Cardiac muscle cell (in vitro differentiated cells and primary cell): ENCODE results near the gene MMP24OS. TPM values are rescaled to one million over a fixed set of nuclear protein-coding genes. Genes with fewer than 3 reads are reported as not detected.

Source experiments
- DNase-seq, 2 donors: peaks; one replicate each; pipeline versions ENCODE4 v3.0.0 to v3.0.0-alpha.2; 2010 to 2017; ENCODE audit warnings: low read depth in 1 of 2, low spot score in 1 of 2
- H3K27ac ChIP-seq: fragments of 200-600 bp; sonication (generic); 2 replicates; pipeline ENCODE4 v1.5.1; 2016
- H3K27me3 ChIP-seq: fragments of 200-600 bp; sonication (generic); 2 replicates; pipeline ENCODE4 v1.6.0; 2016; ENCODE audit warnings: control low read depth
- H3K36me3 ChIP-seq: fragments of 200-600 bp; sonication (generic); 2 replicates; pipeline ENCODE4 v1.5.1; 2016; ENCODE audit warnings: control low read depth
- H3K4me1 ChIP-seq: fragments of 200-600 bp; sonication (generic); 2 replicates; pipeline ENCODE4 v1.8.1; 2017; ENCODE audit warnings: low read depth, mild to moderate bottlenecking, mixed run types
- H3K4me3 ChIP-seq: fragments of 200-600 bp; sonication (generic); 2 replicates; pipeline ENCODE4 v1.5.1; 2016; ENCODE audit warnings: mild to moderate bottlenecking
- H3K9me3 ChIP-seq: fragments of 200-600 bp; sonication (generic); 2 replicates; pipeline ENCODE4 v1.5.1; 2017; ENCODE audit warnings: low read depth, mild to moderate bottlenecking, control low read depth
- polyA plus RNA-seq: library from polyadenylated mRNA; unstranded; fragments of >200 nt; fragmentation: Nextera tagmentation; extraction: Ambion mirVana; gene quantifications from 2 replicates; pipeline ENCODE4 v1.2.1, GENCODE V29; 2016
- total RNA-seq: library from RNA; depleted of rRNA; stranded (reverse); fragments of >200 nt; gene quantifications from 2 replicates; pipeline ENCODE4 v1.2.3, GENCODE V29; 2016
- TF ChIP-seq, protein P1 (sequence below): IDR thresholded peaks from 2 replicates; pipeline ENCODE4 v1.5.1; 2012; ENCODE audit warnings: low read depth, mild to moderate bottlenecking, low read length

Gene MMP24OS
- total and polyA plus RNA-seq, 2 experiments from 2014 or later = 29.4 to 61.4 TPM

DNA sequence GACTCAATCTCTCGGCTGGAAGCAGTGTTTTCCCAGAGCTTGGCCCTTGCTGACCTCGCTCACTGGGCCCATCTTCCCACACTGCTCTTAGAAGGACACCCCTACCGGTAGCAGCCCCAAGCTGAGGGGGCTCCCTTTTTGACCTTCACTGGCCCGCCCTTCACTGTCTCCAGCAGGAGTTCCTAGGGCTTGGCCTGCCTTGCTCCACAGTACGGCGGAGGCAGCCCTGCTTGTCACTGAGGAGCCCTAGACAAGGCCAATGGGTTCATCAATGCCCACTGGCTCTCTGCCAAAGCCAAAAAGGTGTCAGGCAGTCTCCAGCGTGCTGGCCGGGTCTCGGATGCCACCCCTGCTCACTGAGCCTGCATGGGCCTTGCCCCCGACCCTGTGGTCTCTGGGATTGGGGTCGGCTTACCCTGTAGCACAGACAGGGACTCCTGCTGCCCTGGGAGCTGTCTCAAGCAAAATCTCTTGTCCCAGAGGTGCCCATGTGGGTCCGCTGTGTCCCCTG is 2.1 kb downstream of the MMP24OS start:
- no peaks in the 10 kb centered on the region for H3K9me3 ChIP-seq
- peak overlapping the region; percentile 40 for H3K27ac ChIP-seq
- H3K4me3 ChIP-seq = no peak overlapping the region
- no peaks in the 10 kb centered on the region for H3K27me3 ChIP-seq
- no peak for DNase-seq
- H3K4me1 ChIP-seq = peaks cover 6% of the 10 kb centered on the region
- TF ChIP-seq, protein P1, sequence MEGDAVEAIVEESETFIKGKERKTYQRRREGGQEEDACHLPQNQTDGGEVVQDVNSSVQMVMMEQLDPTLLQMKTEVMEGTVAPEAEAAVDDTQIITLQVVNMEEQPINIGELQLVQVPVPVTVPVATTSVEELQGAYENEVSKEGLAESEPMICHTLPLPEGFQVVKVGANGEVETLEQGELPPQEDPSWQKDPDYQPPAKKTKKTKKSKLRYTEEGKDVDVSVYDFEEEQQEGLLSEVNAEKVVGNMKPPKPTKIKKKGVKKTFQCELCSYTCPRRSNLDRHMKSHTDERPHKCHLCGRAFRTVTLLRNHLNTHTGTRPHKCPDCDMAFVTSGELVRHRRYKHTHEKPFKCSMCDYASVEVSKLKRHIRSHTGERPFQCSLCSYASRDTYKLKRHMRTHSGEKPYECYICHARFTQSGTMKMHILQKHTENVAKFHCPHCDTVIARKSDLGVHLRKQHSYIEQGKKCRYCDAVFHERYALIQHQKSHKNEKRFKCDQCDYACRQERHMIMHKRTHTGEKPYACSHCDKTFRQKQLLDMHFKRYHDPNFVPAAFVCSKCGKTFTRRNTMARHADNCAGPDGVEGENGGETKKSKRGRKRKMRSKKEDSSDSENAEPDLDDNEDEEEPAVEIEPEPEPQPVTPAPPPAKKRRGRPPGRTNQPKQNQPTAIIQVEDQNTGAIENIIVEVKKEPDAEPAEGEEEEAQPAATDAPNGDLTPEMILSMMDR = no peak
- H3K36me3 ChIP-seq = peaks cover 10% of the 10 kb centered on the region

DNA sequence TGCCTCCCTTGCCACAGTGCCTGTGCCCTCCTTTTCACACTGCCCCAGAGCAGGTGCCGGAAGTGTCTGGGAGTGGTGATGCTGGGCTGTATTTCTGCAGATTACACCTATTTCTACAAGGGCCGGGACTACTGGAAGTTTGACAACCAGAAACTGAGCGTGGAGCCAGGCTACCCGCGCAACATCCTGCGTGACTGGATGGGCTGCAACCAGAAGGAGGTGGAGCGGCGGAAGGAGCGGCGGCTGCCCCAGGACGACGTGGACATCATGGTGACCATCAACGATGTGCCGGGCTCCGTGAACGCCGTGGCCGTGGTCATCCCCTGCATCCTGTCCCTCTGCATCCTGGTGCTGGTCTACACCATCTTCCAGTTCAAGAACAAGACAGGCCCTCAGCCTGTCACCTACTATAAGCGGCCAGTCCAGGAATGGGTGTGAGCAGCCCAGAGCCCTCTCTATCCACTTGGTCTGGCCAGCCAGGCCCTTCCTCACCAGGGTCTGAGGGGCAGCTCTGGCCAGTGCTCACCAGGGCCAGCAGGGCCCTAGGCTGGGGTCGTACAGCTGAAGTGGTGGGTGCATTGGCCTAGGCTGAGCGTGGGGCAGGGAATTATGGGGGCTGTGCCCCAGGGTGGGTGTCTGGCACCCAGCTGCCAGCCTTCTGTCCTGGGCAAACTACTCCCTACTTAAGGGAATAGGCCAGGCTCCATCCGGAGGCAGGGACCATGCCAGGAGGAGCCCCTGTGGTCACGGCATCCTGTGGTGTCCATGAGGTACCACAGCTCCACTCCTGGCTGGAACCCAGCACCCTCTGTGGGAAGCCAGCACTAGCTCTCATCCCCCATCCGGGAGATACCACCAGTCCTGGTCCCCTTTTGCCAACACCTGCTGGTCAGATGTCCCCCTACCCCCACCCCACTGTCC is 3.5 kb downstream of the MMP24OS start:
- no peak for DNase-seq
- Histone ChIP-seq H3K36me3 (peaks cover under 1% of the 10 kb centered on the region), H3K4me1 (peaks cover 6% of the 10 kb centered on the region), H3K4me3 (no peak overlapping the region), H3K9me3 (no peaks in the 10 kb centered on the region), H3K27me3 (no peaks in the 10 kb centered on the region), H3K27ac (no peak overlapping the region)
- TF ChIP-seq, protein P1 = no peak

DNA sequence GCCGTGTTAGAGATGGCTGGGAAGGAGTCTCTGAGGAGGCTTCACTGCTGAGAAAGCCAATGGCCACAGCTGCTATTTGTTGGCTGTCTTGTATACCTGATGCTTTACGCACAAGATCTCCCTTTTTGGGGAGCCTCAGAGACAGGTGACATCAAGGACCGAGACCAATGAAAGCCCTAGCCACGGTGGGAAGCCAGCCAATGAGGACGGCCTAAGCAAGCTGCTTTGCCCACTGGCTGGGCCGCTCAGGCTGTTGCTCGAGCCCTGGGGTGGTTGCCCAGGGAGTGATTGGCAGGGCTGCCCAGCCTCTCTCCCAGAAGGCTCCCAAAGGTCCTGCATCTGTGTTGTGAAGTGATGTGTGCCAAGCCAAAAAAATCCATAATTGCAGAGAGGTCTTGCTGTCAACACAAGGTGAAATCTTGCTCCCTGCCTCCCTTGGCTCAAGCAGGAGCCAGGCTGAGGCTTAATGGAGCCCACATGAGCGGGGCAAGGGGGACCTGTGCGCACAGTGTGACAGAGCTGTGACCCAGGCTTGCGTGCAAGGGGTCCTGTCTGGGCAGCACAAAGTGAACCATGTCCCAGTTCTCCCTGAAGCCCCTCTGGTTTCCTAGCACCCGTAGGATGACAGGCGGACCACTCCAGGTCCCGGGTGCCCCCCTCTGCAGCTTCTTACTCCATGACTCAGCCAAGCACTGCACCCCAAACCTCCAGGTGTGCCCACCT is 4.3 kb downstream of the MMP24OS start:
- DNase-seq = no peak
- Histone ChIP-seq H3K27ac (no peak overlapping the region), H3K4me3 (no peak overlapping the region), H3K36me3 (no peaks in the 10 kb centered on the region), H3K4me1 (peaks cover 6% of the 10 kb centered on the region), H3K9me3 (no peaks in the 10 kb centered on the region), H3K27me3 (no peaks in the 10 kb centered on the region)
- TF ChIP-seq, protein P1 = no peak

DNA sequence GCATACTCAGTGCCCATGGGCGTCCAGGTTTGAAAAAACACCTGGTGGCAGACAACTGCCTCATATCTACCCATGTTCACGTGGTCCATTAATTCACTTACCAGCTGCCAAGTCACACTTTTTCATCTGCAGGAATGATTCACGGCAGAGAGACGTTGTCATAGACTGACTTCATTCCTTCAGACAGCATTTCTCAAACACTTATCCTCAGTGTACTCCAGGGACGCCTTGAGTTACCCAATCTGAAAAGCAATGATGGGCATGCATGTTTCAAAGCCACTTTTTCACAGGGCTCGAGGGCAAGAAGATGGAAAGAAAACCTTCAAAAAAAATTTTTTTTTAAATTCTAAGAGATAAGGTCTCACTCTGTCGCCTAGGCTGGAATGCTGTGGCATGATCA is 6.0 kb downstream of the MMP24OS start:
- Histone ChIP-seq H3K9me3 (no peaks in the 10 kb centered on the region), H3K36me3 (no peaks in the 10 kb centered on the region), H3K4me3 (no peak overlapping the region), H3K27ac (no peak overlapping the region), H3K27me3 (no peaks in the 10 kb centered on the region), H3K4me1 (peaks cover 14% of the 10 kb centered on the region)
- peak in 1 of 2 donors; percentile 42 for DNase-seq
- TF ChIP-seq, protein P1 = no peak

DNA sequence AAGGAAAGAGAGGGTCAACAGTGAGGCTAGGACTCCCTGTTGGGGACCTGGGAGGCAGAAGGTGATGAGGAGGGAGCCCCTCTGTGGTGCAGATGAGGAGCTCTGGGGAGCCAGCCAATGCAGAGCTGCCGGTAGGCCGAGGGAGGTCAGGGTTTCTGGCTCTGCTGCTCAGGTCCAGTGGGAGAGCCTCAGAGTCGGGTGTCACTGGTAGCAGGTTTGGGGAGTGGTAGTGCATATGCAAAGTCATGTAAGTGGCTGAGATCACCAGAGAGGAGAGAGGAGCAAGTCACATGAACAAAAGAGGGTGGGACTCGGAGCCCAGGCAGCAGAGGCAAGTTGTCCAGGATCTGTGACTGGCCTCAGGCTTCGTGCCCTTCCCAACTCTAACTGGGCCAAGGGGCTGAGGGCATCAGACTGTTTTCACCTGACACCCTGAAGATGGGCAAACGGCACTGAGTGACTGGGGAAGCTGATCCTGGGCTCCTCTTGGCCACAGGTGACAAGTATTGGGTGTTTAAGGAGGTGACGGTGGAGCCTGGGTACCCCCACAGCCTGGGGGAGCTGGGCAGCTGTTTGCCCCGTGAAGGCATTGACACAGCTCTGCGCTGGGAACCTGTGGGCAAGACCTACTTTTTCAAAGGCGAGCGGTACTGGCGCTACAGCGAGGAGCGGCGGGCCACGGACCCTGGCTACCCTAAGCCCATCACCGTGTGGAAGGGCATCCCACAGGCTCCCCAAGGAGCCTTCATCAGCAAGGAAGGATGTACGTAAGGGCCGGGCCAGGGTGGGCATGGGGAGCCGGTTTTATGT is 6.6 kb downstream of the MMP24OS start:
- no peak for DNase-seq
- Histone ChIP-seq H3K36me3 (no peaks in the 10 kb centered on the region), H3K27me3 (no peaks in the 10 kb centered on the region), H3K4me3 (no peak overlapping the region), H3K4me1 (peaks cover 9% of the 10 kb centered on the region), H3K27ac (no peak overlapping the region), H3K9me3 (no peaks in the 10 kb centered on the region)
- TF ChIP-seq, protein P1 = no peak
